Thoracic aorta (tissue), 2 donors: Measurements from ENCODE around the gene SERPINB6. TPM values are rescaled to one million over a fixed set of nuclear protein-coding genes. Genes with fewer than 3 reads are reported as not detected.

ENCODE experiments used
- ATAC-seq: fragments of 150-250 bp; one replicate; pipeline ENCODE4 v1.8.0; 2017; ENCODE audit warnings: low read depth; ENCODE audit not compliant: insufficient number of reproducible peaks, low FRiP score
- DNase-seq: peaks from one replicate; pipeline ENCODE4 v3.0.0-alpha.2; 2020; ENCODE audit warnings: low spot score
- H3K27ac ChIP-seq, 2 donors: fragments of 200-600 bp; sonication (generic); 1 replicate in 1 of 2; 2 replicates in 1 of 2; pipeline ENCODE4 v1.5.1; 2016; ENCODE audit warnings: mild to moderate bottlenecking in 2 of 2, moderate library complexity in 2 of 2
- H3K27me3 ChIP-seq: fragments of 200-600 bp; sonication (generic); replicated peaks from 2 replicates; pipeline ENCODE4 v1.6.0; 2016; ENCODE audit warnings: mild to moderate bottlenecking; ENCODE audit not compliant: insufficient read depth
- H3K36me3 ChIP-seq: fragments of 200-600 bp; sonication (generic); one replicate; pipeline ENCODE4 v1.5.1; 2016
- H3K4me1 ChIP-seq, 2 donors: fragments of 200-600 bp; sonication (generic); 1 replicate in 1 of 2; 2 replicates in 1 of 2; pipeline versions ENCODE4 v1.5.1 to v1.6.0; 2016; ENCODE audit warnings: low read depth in 2 of 2, mild to moderate bottlenecking in 1 of 2; ENCODE audit not compliant: control insufficient read depth in 1 of 2
- H3K4me3 ChIP-seq: fragments of 200-600 bp; sonication (generic); 2 replicates; pipeline ENCODE4 v1.5.1; 2016; ENCODE audit warnings: mild to moderate bottlenecking
- H3K9me3 ChIP-seq: fragments of 200-600 bp; sonication (generic); 2 replicates; pipeline ENCODE4 v1.5.1; 2016
- total RNA-seq, 2 donors: library from RNA; depleted of rRNA; stranded (reverse); fragments of >200 nt; gene quantifications; one replicate each; pipeline versions ENCODE4 v1.1.0 to v1.2.3, GENCODE V29; 2016
- TF ChIP-seq, protein P1 (sequence below): fragments of 200-600 bp; sonication (generic); IDR thresholded peaks from one replicate; pipeline ENCODE4 v1.5.1; 2019; ENCODE audit warnings: antibody characterized with exemption

SERPINB6 gene
- total RNA-seq, 2 donors from 2014 or later = 161 to 180 TPM

DNA sequence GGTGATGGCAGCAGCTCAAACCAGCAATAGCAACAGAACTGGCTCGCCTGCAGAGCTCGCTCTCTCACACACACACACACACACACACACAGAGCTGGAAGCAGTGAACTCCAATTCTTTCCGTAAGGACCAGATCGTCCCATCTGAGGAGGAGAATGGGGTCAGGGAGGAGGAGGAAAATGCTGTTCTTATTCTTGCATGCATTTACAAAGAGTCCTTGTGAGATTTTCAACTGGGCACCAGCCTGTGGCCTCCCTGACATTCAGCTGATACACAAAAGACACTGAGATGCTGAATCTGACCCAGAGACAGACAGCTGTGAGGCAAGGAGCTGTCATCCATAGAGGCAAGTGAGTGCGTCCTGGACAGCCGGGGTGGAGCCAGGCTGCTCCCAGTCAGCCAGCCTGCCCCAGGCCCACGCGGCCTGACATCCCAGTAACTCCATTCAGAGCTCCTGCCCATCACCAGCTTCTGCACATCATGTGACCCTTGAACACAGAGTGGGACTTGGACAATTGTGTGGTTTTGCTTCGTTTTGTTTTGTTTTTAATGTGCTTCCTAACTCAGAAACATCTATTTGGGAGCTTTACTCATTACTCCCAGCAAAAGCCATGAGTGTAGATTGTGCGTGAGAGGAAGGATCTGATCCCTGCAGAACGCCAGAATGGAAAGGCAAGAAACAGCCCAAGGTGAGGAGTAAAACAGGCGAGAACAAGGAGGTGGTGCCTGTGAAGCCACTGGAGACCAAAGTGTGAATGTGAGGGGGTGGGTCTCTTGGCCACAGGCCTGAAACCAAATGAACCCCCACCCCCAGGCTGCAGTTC is 70.3 kb downstream of the SERPINB6 start:
- ATAC-seq (no peak), DNase-seq (no peak)
- H3K4me3 ChIP-seq = peak overlapping the region; percentile 84
- H3K4me1 ChIP-seq = peaks cover 4 to 27% of the 10 kb centered on the region in 2 donors
- H3K36me3 ChIP-seq = no peaks in the 10 kb centered on the region
- TF ChIP-seq, protein P1, sequence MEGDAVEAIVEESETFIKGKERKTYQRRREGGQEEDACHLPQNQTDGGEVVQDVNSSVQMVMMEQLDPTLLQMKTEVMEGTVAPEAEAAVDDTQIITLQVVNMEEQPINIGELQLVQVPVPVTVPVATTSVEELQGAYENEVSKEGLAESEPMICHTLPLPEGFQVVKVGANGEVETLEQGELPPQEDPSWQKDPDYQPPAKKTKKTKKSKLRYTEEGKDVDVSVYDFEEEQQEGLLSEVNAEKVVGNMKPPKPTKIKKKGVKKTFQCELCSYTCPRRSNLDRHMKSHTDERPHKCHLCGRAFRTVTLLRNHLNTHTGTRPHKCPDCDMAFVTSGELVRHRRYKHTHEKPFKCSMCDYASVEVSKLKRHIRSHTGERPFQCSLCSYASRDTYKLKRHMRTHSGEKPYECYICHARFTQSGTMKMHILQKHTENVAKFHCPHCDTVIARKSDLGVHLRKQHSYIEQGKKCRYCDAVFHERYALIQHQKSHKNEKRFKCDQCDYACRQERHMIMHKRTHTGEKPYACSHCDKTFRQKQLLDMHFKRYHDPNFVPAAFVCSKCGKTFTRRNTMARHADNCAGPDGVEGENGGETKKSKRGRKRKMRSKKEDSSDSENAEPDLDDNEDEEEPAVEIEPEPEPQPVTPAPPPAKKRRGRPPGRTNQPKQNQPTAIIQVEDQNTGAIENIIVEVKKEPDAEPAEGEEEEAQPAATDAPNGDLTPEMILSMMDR = no peak
- H3K27me3 ChIP-seq = no peaks in the 10 kb centered on the region
- no peak overlapping the region for H3K27ac ChIP-seq
- H3K9me3 ChIP-seq = no peaks in the 10 kb centered on the region

DNA sequence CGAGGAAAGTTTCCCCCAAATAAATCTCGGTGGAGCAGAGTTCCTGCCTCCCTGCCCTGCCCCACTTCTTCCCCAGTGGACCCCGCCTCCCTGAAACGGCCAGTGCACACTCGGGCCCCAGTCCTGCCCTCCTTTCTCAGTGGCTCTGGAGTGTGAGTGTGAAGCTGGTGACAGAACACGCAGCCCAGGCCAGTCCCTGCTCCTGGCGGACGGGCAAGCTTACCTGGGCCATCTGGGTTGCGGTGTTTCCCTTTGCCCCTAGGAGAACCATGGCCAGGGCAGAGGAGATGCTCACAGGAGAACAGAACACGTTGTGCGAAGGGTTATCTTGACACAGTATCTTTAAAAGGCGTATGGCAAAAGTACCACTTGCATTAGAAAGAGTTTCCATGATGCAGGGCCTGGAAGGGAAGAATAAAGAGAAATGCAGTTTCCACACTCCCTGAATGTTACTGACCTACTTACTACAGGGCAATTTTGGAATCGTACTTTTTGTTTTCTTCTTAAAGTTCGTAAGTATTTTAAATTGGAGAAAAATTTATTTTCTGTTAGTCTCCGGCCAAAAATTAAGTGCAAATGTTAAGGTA is 71.1 kb downstream of the SERPINB6 start:
- H3K4me3 ChIP-seq = peak overlapping the region; percentile 84
- peak overlapping the region in 1 of 2 donors; percentile 13 for H3K27ac ChIP-seq
- peaks cover 4 to 27% of the 10 kb centered on the region in 2 donors for H3K4me1 ChIP-seq
- ATAC-seq = no peak
- H3K9me3 ChIP-seq = no peaks in the 10 kb centered on the region
- no peaks in the 10 kb centered on the region for H3K36me3 ChIP-seq
- H3K27me3 ChIP-seq = no peaks in the 10 kb centered on the region
- DNase-seq = no peak
- TF ChIP-seq, protein P1 = no peak

DNA sequence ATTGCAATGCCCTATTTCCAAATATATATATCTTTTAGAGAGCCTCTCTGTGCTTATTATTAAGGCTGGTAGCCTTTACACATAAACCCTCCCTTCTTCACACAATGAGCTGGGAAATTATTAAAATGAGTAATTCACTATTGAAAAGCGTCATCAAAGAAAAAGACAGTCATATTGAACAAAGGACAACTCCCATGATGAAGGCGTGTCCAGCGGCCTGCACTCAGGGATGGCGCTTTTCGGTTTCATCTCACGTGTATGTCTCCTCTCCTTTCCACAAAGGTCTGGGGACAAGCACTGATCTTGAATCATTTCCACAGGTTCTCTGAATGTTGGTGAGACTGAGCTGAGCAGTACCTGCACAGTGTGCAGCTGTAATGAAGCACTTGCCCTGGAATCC is 71.8 kb downstream of the SERPINB6 start:
- peaks cover 6% of the 10 kb centered on the region for H3K36me3 ChIP-seq
- no peaks in the 10 kb centered on the region for H3K9me3 ChIP-seq
- no peak overlapping the region for H3K27ac ChIP-seq
- TF ChIP-seq, protein P1 = no peak
- H3K4me1 ChIP-seq = peaks cover 4 to 27% of the 10 kb centered on the region in 2 donors
- no peak overlapping the region for H3K4me3 ChIP-seq
- no peaks in the 10 kb centered on the region for H3K27me3 ChIP-seq
- ATAC-seq (no peak), DNase-seq (no peak)

Other genes with a start within 250 kb of the SERPINB6 start
- 1 to 10 TPM in 1 of 2 donors, under 1 TPM in 1; 0.68 to 2.0 TPM for gene MYLK4, start 220.6 kb downstream of the SERPINB6 start, total RNA-seq
- gene WRNIP1, start 206.2 kb downstream of the SERPINB6 start, total RNA-seq = 10 to 100 TPM; 87.8 to 93.3 TPM
- gene SERPINB1, start 129.7 kb downstream of the SERPINB6 start, total RNA-seq = 10 to 100 TPM; 41.0 to 62.3 TPM
- 10 to 100 TPM; 15.7 to 24.0 TPM for gene SERPINB9, start 68.3 kb downstream of the SERPINB6 start, total RNA-seq
- 10 to 100 TPM; 23.0 to 25.7 TPM for gene NQO2, start 28.3 kb upstream of the SERPINB6 start, total RNA-seq
- gene RIPK1, start 96.9 kb upstream of the SERPINB6 start, total RNA-seq = 10 to 100 TPM; 17.2 to 44.5 TPM
- gene BPHL, start 147.1 kb upstream of the SERPINB6 start, total RNA-seq = 1 to 10 TPM; 3.8 to 4.2 TPM
- 10 to 100 TPM; 30.8 to 70.4 TPM for gene TUBB2A, start 186.0 kb upstream of the SERPINB6 start, total RNA-seq